HL-60/S4 treated with retinoic acid at 250 ng/mL for 4 days and 3 days (cell line): ENCODE measurements around the gene SPTBN5.

ENCODE experiments used
- in situ Hi-C: fragments of 300-500 bp; cut with MboI; formaldehyde crosslinking; loops from 2 replicates; pipeline ENCODE4 v1.7.0; 2022; ENCODE audit warnings: low sequenced_read_pairs

The SPTBN5 gene

GRCh38 chr15:41809121-41809520, 84.7 kb downstream of the SPTBN5 start:
- in situ Hi-C loops, result no loop called here

GRCh38 chr15:41806291-41807181, 87.3 kb downstream of the SPTBN5 start:
- in situ Hi-C loops, result no loop called here

GRCh38 chr15:41805711-41806110, 88.1 kb downstream of the SPTBN5 start:
- in situ Hi-C loops, result no loop called here

GRCh38 chr15:41804916-41805666, 88.8 kb downstream of the SPTBN5 start:
- in situ Hi-C loops, result no loop called here

GRCh38 chr15:41804361-41804760, 89.5 kb downstream of the SPTBN5 start:
- in situ Hi-C loops, result no loop called here

GRCh38 chr15:41801850-41802455, 91.9 kb downstream of the SPTBN5 start:
- in situ Hi-C loops, result no loop called here

- in situ Hi-C loops, result no loop called here
Observed at GRCh38 chr15:41801185-41801584, 92.7 kb downstream of the SPTBN5 start.

- in situ Hi-C loops, result no loop called here
Observed at GRCh38 chr15:41799488-41799805, 94.4 kb downstream of the SPTBN5 start.

GRCh38 chr15:41798607-41799487, 95.0 kb downstream of the SPTBN5 start:
- in situ Hi-C loops, result no loop called here
